Myocyte (in vitro differentiated cells): Measurements from ENCODE around the gene CUTA. TPM values are rescaled to one million over a fixed set of nuclear protein-coding genes. Genes with fewer than 3 reads are reported as not detected.

Source experiments
- DNase-seq: peaks from one replicate; pipeline ENCODE4 v3.0.0-alpha.2; 2012; ENCODE audit warnings: low read depth
- polyA plus RNA-seq: library from polyadenylated mRNA; unstranded; fragments of >200 nt; gene quantifications from one replicate; pipeline ENCODE4 v1.2.1, GENCODE V29; 2012; ENCODE audit warnings: missing spikeins
- total RNA-seq: library from RNA; depleted of rRNA; stranded (reverse); fragments of >200 nt; gene quantifications from 2 replicates; pipeline ENCODE4 v1.2.3, GENCODE V29; 2014

CUTA gene
- total RNA-seq = 163 and 189 TPM in 2 replicates
- 406 TPM for polyA plus RNA-seq

GRCh38 chr6:33417903-33418689 lies at the start of gene CUTA:
TSS of gene CUTA (minus strand) at chr6:33418107. CDS start at chr6:33418000, 107 bp downstream.
- DNase-seq = peak; percentile 100

- DNase-seq = no peak
Observed at GRCh38 chr6:33467091-33467490, 49.2 kb upstream of the CUTA start.

DNA sequence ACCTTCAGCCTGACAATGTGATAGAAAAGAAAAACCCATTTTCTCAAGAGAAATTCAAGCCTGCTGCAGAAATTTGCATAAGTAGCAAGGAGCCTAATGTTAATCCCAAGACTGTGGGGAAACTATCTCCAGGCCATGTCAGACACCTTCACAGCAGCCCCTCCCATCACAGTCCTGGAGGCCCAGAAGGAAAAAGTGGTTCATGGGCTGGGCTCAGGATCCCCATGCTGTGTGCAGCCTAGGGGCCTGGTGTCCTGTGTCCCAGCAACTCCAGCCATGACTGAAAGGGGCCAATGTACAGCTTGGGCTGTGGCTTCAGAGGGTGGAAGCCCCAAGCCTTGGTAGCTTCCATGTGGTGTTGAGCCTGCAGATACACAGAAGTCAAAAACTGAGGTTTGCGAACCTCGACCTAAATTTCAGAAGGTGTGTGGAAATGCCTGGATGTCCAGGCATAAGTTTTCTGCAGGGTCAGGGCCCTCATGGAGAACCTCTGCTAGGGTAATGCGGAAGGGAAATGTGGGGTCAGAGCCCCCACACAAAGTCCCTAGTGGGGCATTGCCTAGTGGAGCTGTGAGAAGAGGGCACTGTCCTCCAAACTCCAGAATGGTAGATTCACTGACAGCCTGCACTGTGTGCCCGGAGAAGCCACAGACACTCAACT lies 48.3 kb upstream of the CUTA start:
- no peak for DNase-seq

- DNase-seq = no peak
Observed at GRCh38 chr6:33459226-33459625, 41.3 kb upstream of the CUTA start.

- DNase-seq = no peak
Observed at GRCh38 chr6:33458676-33459075, 40.8 kb upstream of the CUTA start.

- no peak for DNase-seq
Observed at GRCh38 chr6:33456156-33456555, 38.2 kb upstream of the CUTA start.

DNA sequence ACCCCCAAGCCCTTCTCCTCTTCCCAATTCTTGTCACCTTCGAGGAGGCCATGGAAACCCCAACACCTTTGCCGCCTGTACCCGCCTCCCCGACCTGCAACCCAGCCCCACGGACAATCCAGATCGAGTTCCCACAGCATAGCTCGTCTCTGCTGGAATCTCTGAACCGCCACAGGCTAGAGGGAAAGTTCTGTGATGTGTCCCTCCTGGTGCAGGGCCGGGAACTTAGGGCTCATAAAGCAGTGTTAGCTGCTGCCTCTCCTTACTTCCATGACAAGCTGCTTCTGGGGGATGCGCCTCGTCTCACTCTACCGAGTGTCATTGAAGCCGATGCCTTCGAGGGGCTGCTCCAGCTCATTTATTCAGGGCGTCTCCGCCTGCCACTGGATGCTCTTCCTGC lies 37.1 kb upstream of the CUTA start:
- DNase-seq = no peak

DNA sequence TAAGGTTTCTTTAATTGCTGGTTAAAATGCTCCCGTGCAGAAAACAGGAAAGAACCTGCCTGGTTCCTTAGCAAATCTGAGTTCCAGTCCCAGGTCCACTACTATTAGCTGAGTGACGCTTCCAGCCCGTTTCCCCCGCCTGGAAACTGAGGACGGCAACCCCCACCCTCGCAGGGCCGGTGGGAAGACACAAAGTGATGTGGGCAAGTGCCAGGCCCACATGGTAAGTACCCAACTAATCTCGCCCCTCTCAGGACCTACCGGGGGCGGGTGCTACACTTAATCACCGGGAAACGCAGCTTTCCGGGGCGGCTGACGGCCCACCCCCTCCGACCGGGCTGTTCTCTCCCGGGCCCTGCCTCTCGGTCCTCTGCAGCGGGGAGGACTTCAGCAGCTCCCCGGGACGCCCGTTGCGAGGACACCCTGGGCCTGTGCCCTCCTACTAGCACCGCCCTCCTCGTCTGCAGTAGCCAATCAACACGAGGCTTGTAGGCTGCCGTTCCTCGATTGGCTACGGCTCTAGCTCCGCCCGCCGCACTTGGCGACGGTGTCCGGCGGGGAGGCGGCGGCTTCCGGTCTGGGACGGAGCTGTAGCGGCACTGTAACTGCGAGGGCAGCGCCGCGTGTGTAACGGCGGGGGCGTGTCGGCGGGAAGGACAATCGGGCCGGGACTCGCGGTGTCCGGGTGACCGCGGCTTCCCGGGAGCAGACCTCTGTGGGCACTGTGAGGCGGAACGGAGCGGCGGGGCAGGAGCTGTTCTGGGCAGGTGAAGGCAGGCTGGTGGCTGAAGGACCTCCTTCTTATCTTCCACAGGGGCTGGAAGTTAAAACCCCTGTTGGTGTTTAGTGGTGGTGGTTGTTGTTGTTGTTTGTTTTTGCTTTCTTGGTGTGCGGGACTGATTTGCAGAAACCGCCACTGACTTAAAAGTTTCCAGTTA lies 36.4 kb upstream of the CUTA start, which contains the start of gene ZBTB9:
ZBTB9 (plus strand) TSS at position 568 of the 938 bp plus-strand sequence. CDS start 525 bp downstream, outside the sequence.
- peak; percentile 96 for DNase-seq

DNA sequence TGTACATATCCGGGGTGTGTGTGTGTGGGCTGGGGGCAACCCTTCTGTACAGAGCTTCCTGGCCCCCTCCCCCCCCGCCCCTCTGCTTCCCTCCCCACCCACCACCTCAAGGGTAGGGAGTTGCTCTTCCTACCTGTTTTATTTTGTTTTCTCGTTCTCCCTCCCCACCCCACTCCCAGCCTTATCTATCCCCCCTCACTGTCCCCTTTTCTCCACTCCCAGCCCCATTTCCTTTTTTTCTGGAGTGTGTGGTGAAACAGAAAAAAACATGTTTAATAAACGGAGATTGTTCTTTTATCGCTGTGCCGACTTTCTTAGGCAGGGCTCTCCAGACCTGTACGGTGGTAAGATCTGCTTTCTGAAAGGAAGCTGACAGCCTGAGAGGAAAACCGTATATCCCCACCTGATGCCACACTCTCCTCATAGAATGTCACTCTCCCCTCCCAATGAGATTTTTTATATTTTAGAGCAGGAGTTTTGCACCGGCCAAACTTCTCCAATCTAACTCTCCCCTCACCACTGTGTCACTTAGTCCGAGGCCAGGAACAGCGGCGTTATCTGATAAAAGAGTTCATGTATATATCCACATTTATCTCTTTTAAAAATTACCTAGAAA lies 35.6 kb upstream of the CUTA start:
- DNase-seq = no peak

- no peak for DNase-seq
Observed at GRCh38 chr6:33452496-33452895, 34.6 kb upstream of the CUTA start.

DNA sequence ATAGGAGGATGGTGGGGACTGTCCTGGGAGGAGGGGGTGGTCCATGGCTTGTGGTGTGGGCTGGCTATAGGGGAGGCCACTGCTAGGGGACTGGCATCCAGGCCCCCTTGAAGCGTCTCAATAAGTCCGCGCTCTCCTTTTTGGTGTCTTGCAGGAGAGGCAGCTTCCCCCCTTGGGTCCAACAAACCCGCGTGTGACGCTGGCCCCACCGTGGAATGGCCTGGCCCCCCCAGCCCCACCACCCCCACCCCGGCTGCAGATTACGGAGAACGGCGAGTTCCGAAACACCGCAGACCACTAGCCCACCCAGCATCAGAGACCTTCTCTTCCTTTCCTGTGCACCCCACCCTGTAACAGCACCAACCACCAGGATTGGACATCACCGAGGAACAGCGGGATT lies 33.7 kb upstream of the CUTA start:
- no peak for DNase-seq

DNA sequence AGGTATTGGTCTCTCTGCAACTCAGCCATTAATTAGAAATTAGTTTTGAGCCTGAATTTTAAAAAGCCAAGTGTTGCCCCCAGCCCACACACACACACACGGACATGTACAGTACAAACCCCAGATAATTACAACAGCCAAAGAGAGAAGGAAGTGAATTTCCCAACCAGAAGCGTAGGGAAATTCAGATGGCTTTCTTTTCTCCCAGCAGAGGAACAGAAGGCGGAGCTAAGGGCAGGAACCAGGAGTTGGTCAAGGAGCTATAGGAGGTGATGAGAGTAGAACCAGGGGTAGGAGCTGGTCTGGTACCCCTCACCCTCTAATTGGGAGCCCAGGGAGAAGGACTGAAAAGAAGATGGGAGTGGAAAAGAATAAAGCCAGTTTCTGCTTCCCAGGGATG lies 32.5 kb upstream of the CUTA start:
- no peak for DNase-seq

DNA sequence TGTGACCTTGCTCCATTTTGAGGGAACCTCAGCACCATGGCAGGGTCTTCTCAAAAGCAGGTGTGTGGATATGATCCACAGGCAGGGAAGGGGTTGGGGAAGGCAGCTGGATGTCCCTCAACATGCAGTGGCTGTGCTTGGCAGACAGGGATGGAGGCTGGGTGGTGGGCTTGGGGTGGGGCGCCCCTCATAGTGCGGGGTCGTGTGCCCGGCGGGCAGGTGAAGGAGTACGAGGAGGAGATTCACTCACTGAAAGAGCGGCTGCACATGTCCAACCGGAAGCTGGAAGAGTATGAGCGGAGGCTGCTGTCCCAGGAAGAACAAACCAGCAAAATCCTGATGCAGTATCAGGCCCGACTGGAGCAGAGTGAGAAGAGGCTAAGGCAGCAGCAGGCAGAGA lies 28.4 kb upstream of the CUTA start:
- no peak for DNase-seq

- no peak for DNase-seq
Observed at GRCh38 chr6:33445119-33445603, 27.3 kb upstream of the CUTA start.

DNA sequence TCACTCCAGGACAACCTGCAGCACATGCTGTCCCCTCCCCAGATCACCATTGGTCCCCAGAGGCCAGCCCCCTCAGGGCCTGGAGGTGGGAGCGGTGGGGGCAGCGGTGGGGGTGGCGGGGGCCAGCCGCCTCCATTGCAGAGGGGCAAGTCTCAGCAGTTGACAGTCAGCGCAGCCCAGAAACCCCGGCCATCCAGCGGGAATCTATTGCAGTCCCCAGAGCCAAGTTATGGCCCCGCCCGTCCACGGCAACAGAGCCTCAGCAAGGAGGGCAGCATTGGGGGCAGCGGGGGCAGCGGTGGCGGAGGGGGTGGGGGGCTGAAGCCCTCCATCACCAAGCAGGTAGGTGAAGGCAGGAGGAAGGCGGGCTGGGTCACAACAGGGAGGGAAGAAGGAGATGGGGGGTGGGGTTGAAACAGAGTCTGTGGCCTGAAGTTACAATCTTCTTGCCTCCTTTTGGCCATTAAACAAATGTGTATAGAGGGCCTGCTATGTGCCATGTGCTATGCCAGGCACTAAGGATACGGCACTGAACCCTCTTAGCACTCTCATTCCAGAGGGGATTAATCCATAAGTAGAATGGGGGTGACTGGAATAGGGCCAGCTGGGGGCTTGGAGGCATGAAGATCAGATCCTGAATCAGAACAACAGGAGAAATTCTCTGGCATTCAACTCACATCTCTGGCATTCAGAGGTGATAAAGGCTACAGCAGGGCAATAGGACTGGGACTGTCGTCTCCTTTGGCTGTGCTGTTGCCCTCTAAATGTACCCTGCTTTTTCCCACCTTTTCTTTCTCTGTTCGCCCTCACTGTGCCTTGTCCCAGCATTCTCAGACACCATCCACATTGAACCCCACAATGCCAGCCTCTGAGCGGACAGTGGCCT lies 26.0 kb upstream of the CUTA start:
- DNase-seq = no peak

DNA sequence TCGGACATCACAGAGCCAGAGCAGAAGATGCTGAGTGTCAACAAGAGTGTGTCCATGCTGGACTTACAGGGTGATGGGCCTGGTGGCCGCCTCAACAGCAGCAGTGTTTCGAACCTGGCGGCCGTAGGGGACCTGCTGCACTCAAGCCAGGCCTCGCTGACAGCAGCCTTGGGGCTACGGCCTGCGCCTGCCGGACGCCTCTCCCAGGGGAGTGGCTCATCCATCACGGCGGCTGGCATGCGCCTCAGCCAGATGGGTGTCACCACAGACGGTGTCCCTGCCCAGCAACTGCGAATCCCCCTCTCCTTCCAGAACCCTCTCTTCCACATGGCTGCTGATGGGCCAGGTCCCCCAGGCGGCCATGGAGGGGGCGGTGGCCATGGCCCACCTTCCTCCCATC lies 25.1 kb upstream of the CUTA start:
- DNase-seq = no peak

DNA sequence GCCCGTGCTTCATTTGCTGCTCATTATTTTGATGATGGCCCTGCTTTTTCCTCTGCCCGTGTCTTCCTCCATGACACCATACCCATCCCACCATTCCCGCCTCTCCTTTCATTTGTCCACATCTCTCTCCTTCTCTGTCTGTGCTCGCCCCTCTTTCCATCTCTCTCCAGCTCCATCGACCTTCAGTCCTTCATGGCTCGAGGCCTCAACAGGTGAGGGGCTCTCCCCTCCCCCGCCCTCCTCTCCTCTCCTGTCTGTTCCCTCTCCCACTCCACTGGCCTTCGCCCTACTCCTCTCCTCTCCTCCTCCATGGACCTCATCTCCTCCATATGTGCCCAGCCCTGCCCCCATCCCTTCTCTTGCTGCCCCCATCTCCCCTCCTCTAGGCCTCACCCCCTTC lies 24.4 kb upstream of the CUTA start:
- no peak for DNase-seq

- no peak for DNase-seq
Observed at GRCh38 chr6:33441457-33441856, 23.6 kb upstream of the CUTA start.

GRCh38 chr6:33440649-33441309 lies 22.9 kb upstream of the CUTA start:
- no peak for DNase-seq
